ENCODE measurements around the gene EMILIN2.

The EMILIN2 gene

GRCh38 chr18:2880473-2880872 lies 33.7 kb downstream of the EMILIN2 start:
- TF ChIP-seq, protein P1, sequence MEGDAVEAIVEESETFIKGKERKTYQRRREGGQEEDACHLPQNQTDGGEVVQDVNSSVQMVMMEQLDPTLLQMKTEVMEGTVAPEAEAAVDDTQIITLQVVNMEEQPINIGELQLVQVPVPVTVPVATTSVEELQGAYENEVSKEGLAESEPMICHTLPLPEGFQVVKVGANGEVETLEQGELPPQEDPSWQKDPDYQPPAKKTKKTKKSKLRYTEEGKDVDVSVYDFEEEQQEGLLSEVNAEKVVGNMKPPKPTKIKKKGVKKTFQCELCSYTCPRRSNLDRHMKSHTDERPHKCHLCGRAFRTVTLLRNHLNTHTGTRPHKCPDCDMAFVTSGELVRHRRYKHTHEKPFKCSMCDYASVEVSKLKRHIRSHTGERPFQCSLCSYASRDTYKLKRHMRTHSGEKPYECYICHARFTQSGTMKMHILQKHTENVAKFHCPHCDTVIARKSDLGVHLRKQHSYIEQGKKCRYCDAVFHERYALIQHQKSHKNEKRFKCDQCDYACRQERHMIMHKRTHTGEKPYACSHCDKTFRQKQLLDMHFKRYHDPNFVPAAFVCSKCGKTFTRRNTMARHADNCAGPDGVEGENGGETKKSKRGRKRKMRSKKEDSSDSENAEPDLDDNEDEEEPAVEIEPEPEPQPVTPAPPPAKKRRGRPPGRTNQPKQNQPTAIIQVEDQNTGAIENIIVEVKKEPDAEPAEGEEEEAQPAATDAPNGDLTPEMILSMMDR (IDR thresholded peaks at IDR 0.05; ENCODE audit: low read depth, low read length): no peak

DNA sequence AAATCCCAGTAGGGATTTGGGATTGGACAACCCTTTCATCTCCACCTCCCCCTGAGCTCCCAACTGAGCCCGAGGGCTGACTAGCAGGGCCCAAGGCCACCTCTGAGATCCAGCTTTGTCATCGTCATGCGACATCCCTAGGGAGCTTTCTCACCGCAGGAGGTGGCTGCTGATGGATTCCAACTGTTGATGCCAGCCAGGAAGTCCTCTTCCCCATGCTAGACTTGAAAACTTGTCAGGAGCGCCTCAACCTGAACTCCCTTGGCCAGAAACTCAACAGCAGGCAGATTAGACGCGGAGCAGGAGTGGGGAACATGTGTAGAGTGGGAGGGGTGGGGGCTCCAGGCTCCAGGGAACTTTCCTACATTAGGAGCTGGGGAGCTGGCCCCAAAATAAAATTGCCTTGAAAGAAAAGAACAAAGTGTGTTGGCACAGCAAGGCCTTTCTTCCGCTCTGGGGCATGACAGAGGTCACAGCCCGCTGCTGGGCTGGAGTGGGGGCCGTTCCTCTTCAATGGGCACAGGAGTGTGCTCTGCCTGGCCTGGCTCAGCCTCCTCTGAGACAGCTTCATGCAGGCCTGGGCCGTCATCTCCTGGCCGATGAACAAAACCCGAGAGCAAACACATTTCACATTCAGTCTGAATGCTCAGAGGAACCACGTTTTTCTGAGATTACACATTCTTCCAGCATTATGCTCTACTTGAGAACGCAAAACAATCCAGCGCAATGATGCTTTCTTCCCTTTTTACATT lies 34.5 kb downstream of the EMILIN2 start:
- DNase-seq: no peak
- no peaks in the 10 kb centered on the region for H3K9me3 ChIP-seq
- no peaks in the 10 kb centered on the region for H3K4me1 ChIP-seq
- no peaks in the 10 kb centered on the region for H3K36me3 ChIP-seq
- TF ChIP-seq, protein P1 (IDR thresholded peaks at IDR 0.05; ENCODE audit: low read depth, low read length): no peak
- H3K27me3 ChIP-seq: no peaks in the 10 kb centered on the region
- H3K4me3 ChIP-seq (ENCODE audit: low read depth, low read length): no peak overlapping the region

More at GRCh38 chr18:2880473-2880872, 33.7 kb downstream of the EMILIN2 start:
- no peak overlapping the region for H3K4me3 ChIP-seq (ENCODE audit: low read depth, low read length)
- H3K9me3 ChIP-seq: no peaks in the 10 kb centered on the region
- no peaks in the 10 kb centered on the region for H3K27me3 ChIP-seq
- no peak for DNase-seq
- no peaks in the 10 kb centered on the region for H3K36me3 ChIP-seq
- no peaks in the 10 kb centered on the region for H3K4me1 ChIP-seq

DNA sequence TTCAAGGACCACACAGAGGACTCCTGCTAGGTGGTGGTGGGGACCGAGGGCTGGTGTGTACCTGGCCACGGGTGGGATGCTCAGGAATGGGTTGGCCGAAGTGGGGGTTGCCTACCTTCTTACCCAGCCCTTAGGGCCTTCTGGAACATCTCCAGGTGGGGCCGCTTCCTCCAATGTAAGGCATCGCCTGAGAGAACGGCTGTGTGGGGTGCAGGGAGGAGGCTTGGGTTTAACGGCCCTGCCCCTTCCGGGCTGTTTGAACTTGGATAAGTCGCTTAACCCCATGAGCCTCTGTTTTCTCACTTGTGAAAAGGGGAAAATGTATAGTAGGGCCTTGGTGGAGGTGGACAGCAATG lies 35.0 kb downstream of the EMILIN2 start:
- DNase-seq: no peak
- H3K4me3 ChIP-seq (ENCODE audit: low read depth, low read length): no peak overlapping the region
- TF ChIP-seq, protein P1 (IDR thresholded peaks at IDR 0.05; ENCODE audit: low read depth, low read length): no peak
- H3K4me1 ChIP-seq: no peaks in the 10 kb centered on the region
- no peaks in the 10 kb centered on the region for H3K36me3 ChIP-seq
- no peaks in the 10 kb centered on the region for H3K9me3 ChIP-seq
- no peaks in the 10 kb centered on the region for H3K27me3 ChIP-seq

GRCh38 chr18:2882201-2882600 lies 35.4 kb downstream of the EMILIN2 start:
- DNase-seq: no peak
- H3K4me1 ChIP-seq: no peaks in the 10 kb centered on the region
- H3K4me3 ChIP-seq (ENCODE audit: low read depth, low read length): no peak overlapping the region
- no peaks in the 10 kb centered on the region for H3K9me3 ChIP-seq
- TF ChIP-seq, protein P1 (IDR thresholded peaks at IDR 0.05; ENCODE audit: low read depth, low read length): no peak
- H3K27me3 ChIP-seq: no peaks in the 10 kb centered on the region
- no peaks in the 10 kb centered on the region for H3K36me3 ChIP-seq

DNA sequence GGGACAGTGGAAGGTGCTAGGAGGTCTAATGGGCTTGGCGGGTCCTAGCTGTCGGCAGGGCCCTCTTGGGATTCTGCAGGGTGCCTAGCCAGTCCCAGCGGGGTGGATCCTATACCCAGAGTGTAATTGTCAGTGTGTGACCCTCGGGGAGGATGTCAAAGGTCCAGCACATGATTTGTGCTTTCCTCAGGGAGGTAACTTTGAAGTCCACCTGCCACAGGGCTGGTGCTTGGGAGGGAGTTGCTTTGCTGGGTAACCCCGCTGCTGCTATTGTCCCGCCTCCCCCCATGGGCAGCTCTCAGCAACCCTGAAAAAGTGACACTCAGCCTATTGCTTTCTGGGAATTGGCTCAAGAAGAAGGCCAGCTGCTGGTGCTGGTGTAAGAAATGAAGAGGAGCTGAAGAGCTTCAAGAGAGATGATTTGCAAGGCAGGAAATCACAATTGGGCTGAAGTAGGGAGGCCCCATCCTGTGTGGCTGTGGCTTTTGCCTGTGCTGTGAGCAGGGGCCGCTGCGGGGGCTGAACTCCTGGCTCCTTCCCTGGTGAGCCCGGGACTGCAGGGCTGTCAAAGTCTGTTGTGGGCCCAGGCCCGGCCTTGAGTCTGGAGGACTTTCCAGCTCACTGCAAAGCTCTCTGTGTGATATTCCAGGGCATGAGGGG lies 36.4 kb downstream of the EMILIN2 start:
- Histone ChIP-seq H3K27me3 (no peaks in the 10 kb centered on the region), H3K36me3 (no peaks in the 10 kb centered on the region), H3K9me3 (no peaks in the 10 kb centered on the region), H3K4me1 (no peaks in the 10 kb centered on the region), H3K4me3 (ENCODE audit: low read depth, low read length) (no peak overlapping the region)
- TF ChIP-seq, protein P1 (IDR thresholded peaks at IDR 0.05; ENCODE audit: low read depth, low read length): no peak
- DNase-seq: no peak

- Histone ChIP-seq H3K36me3 (no peaks in the 10 kb centered on the region), H3K9me3 (no peaks in the 10 kb centered on the region), H3K4me3 (ENCODE audit: low read depth, low read length) (no peak overlapping the region), H3K27me3 (no peaks in the 10 kb centered on the region), H3K4me1 (no peaks in the 10 kb centered on the region)
- DNase-seq: no peak
- TF ChIP-seq, protein P1 (IDR thresholded peaks at IDR 0.05; ENCODE audit: low read depth, low read length): no peak
Measured at GRCh38 chr18:2884706-2885285, 38.0 kb downstream of the EMILIN2 start.

All from BE2C (cell line).